HG03521 (cell line): ENCODE results near the gene CARMIL1.

Experiments used
- ATAC-seq: cut with Tn5 transposase; IDR thresholded peaks from one replicate; pipeline ENCODE4 v1.9.1; 2021; ENCODE audit warnings: mild to moderate bottlenecking, moderate library complexity; ENCODE audit not compliant: unreplicated experiment

CARMIL1 gene

GRCh38 chr6:25497383-25498040 lies 218.3 kb downstream of the CARMIL1 start:
- ATAC-seq, result no peak

- ATAC-seq, result no peak
These were observed 219.3 kb downstream of the CARMIL1 start for GRCh38 chr6:25498505-25498904.

DNA sequence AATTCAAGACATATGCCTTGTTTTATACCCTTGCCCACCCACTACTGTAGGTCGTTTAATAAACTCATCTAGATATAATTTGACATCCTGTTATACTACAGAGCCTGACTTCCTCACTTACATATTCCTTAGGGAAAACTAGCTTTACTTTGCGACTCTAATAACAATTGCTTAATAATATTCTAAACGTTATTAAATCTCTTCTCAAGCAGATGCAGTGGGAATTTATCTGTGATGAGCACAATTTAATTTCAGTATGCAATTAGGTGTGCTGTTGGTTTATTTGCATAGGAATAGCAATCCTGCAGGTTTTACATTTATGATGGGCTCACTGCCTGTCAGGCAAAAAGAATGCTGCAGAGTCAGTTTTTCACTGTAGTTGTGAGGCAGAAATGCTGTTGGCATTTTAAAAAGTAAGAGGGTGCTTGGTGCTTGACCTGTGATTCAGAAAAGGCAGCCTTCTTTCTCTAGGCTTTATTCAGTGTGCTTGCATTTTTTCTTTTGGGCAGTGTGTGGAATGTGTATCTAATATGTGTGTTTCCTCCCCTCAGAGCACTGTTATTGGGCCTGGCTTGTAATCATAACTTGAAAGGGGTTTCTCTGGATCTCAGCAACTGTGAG lies 220.6 kb downstream of the CARMIL1 start:
- no peak for ATAC-seq

DNA sequence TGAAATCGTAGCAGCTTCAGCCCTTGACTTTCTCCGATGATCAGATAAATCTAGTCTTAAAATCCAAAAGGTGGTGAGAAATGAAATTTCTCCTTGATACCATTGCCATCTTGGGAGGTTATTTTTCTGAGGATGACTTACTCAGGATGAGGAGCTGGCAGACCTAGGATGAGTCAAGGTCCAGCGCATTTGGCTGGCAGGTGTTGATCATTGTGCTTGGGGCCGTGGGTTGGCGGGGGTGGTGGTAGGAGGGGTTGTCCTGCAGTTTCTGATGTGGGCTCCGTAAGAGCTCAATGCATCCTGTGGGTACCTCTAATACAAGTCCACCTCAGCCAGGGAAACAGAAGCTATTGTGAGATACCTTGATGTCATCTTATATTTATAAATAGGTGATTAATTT lies 224.5 kb downstream of the CARMIL1 start:
- ATAC-seq, result no peak

DNA sequence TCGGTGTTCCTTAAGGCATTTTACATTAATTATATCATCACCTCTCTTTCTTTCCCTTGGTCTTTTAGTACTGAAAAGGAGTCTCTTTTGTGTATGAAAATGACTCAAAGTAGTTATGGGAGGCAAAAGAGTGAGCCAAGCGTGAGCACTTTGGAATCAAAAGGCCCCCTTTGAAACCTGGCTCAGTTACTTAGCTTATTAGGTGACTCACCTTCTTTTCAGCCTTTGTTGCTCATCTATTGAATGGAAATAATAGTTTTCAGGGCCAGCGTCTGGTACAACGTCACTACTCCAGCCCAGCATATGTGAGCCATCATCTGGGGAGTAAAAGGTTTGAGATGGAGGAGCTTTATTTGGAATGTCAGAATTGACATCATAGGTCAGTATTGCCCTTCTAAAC lies 225.5 kb downstream of the CARMIL1 start:
- no peak for ATAC-seq

GRCh38 chr6:25506020-25506419 lies 226.8 kb downstream of the CARMIL1 start:
- no peak for ATAC-seq

DNA sequence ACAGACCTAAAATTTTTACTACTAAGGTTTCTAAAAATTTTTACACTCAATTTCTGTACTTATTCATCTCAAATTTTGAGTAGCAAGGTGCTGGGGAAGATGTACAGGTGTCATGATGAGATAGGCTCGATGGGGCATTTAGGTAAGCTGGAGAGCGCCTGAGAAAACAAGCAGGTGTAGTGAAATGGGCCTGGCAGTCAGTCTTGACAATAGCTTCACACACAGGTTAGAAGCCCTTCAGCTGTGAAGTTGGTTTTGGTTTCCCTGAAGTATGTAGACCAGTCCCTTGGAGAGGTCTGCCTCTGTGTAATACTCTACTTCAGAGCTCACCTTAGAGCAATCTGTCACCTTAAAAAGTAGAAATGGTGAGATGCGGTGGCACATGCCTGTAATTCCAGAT lies 228.9 kb downstream of the CARMIL1 start:
- ATAC-seq, result no peak

DNA sequence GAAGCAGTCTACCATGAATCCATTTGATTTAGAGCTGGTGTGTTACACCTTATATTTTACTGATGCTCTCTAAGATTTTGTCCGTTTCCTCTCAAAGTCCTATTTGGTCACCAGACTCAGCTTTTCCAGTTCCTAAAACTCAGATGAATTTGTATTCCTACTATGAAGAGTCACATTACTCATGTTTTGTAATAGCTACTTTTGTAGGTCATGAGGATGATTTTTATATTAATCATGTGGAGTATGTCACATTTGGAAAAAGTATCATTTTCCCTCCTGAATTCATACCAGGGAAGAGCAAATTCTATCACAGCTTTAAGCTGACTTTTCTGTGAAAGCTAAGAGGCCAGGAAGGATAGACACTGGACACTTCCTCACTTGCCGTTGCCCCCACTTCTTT lies 232.2 kb downstream of the CARMIL1 start:
- ATAC-seq, result no peak

DNA sequence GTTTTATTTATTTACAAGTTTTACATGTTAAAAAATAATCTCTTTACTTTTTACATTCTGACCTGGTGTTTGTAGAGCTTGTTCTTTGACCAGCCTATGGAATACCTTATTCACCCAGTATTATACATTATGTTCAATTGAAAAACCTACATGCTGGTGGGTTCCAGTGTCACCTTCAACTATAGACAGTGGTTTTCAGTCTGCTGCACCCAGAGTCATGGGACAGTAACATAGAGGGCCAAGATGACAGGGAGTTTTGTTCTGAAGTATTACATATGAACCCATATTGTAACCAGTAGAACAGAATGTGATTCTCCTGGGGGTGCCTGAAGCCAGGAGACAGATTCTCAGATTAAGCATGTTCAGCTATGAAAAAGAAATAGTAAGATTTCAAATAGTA lies 233.4 kb downstream of the CARMIL1 start:
- no peak for ATAC-seq

GRCh38 chr6:25519856-25520255 lies 240.7 kb downstream of the CARMIL1 start:
- ATAC-seq, result no peak

DNA sequence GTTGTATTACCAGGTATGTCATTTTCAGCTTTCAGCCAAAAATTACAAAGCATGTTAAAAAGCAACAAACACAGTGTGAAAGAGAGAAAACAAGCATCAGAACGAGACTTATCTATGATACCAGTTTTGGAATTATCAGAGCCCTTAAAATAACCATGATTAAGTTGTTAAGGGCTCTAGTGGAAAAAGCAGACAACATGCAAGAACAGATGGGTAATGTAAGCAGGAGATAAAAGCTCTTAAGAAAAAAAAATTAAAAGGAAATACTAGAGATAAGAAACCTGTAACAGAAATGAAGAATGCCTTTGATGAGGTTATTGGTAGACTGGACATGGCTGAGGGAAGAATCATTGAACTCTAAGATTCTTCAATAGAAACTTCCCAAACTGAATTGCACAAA lies 245.4 kb downstream of the CARMIL1 start:
- no peak for ATAC-seq

GRCh38 chr6:25525078-25525477 lies 245.9 kb downstream of the CARMIL1 start:
- ATAC-seq, result no peak

DNA sequence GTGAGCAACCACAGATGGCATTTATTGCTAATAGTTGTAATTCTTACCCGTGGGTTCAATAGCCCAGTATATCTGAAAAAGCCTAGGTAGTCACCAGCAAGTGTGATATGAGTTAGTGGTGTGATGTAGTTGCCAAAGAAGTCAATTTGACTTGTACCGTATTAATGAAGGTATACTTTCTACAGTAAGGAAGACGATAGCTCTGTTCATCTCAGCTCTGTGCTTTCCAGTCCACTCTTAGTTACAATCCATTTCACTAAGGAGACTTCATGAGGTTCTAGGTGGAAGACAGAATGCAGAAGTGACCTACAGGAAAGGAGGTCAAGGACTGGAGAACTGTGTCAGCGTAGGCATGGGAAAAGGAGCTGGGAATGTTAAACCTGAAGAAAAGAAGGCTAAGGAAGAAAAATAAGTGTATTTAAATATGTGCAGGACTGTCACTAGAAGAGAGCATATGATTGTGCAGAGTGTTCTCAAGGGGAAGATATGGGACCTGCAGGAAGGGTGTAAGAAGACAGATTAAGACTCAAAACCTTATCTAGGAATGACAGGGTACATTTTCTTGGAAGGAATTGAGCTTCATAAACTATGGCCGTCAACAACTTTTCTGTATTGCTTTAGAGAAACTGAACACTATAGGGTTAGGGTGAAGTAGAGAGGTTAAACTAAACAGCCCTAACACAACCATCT lies 255.9 kb downstream of the CARMIL1 start:
- ATAC-seq, result no peak

GRCh38 chr6:25535632-25536225 lies 256.6 kb downstream of the CARMIL1 start:
- ATAC-seq, result no peak

DNA sequence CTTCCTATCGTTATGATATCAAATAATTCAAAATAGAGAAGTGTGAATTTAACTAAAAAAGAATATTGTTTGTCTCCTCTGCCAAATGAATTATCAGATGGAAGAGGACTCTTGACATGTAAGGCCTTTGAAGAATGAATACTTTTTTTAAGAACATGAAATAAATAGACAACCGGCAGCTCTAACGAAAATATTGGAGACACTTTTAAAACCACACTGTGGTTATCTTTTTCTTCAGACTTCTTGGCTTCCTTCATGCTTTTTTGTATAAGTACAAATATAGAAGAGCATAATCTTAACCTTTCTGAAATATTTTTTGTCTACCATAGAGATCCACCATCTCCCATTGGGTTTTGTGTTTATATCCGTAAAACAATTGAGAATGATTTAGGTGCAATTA lies 257.6 kb downstream of the CARMIL1 start:
- ATAC-seq, result no peak

- no peak for ATAC-seq
These were observed 258.3 kb downstream of the CARMIL1 start for GRCh38 chr6:25537349-25538018.

DNA sequence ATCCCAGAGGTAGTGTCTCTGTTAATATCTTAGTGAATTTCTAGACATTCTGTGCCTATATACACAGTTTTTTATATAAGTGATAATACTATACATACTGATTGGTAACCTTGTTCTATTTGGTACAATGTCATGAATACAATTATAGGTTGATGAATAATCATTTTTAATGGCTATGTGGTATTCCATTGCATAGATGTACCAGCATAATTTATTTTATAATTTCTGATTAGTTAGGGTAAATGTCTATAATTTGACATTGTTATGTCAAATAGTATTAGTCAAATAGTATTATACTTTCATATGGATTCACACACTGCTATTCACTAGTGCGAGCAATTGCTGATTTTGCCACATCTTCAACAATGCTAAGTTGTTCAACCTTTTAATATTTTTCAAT lies 262.1 kb downstream of the CARMIL1 start:
- ATAC-seq, result no peak

DNA sequence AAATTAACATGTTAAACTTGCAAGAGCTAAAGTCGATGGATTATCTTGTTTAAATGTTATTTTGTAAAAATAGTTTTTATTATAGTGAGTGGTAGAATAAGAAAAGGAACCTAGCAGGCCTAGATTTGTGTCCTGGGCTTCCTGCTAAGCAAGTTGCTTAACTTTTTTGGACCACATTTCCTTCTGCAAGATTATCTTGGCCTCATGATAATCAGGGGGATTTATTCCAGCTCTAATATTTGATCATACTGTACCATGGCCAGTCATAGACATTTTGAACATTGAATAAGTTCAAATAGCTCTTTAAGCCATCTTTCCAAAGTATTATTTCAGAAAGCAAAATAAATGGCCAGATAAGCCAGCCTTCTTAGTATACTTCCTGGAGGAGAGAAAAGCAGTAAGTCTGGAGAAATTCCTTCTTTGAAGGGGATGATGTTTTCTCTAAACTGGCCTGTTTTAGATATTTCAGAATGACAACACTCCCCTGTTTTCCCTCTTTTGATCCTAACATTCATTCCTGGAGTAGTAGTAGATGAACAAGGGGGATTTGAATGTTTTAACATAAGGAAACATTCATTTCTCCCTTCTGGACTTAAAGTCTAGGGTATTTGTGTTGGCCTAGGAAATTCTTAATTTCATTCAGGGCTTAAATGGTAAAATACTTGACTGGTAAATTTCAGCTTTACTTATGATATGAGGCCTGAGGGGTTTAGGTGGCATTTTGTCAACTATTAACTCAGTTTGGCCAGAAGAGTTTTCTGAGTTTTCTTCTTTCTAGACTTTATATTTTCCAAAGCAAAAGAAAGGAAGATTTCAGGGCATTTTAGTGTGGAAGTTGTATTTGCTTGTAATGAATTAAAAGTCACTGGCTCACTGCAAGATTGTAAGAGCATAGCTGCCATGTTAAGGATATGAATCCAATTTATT lies 264.1 kb downstream of the CARMIL1 start:
- no peak for ATAC-seq

GRCh38 chr6:25544833-25545232 lies 265.7 kb downstream of the CARMIL1 start:
- no peak for ATAC-seq

DNA sequence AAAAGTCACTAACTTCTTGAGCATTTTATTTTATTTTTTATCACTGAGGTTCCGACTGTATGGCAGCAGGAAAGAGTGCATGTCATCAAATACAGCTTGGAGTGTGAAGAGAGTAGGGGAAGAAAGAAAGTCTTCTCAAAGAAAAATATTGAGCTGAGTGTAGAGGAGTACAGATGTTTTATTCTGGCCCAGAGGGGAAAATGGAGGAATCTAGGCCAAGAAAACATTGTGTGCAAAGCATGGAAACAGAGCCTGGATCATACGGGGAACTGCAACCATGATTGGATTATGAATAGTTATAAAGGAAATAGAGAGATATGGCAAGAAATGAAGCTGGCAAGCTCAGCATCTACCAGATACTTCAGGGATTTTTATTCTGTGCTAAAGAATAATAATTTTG lies 268.6 kb downstream of the CARMIL1 start:
- no peak for ATAC-seq
